Common myeloid progenitor, CD34-positive (primary cell): ENCODE measurements around the gene ZBTB12. TPM values are rescaled to one million over a fixed set of nuclear protein-coding genes. Genes with fewer than 3 reads are reported as not detected.

Experiments
- CTCF ChIA-PET: fragments of 350-600 bp; sonication (Branson Sonifier 250); formaldehyde crosslinking; loops from one replicate; lab custom pipeline; 2021; ENCODE audit warnings: antibody characterized with exemption; lab: Charles Lee
- POLR2A ChIA-PET: fragments of 350-600 bp; sonication (Branson Sonifier 250); formaldehyde crosslinking; loops from one replicate; lab custom pipeline; 2021; ENCODE audit warnings: antibody characterized with exemption; lab: Charles Lee
- DNase-seq, 3 donors: peaks; one replicate each; pipeline versions ENCODE4 v3.0.0 to v3.0.0-alpha.2; 2013
- H3K27ac ChIP-seq, 2 experiments: 1 replicate in 1 of 2; 2 replicates in 1 of 2; pipeline ENCODE4 v1.7.0; 2013; ENCODE audit warnings: inconsistent platforms in 2 of 2, low read length in 2 of 2, mild to moderate bottlenecking in 2 of 2, low read depth in 1 of 2, moderate library complexity in 1 of 2; ENCODE audit not compliant: severe bottlenecking in 2 of 2, insufficient read depth in 1 of 2, poor library complexity in 1 of 2
- H3K27me3 ChIP-seq, 5 experiments: replicated peaks in 2 of 5; 1 replicate in 3 of 5; 2 replicates in 2 of 5; pipeline versions ENCODE4 v1.6.1 to v1.7.0; 2013; ENCODE audit warnings: low read length in 4 of 5, mild to moderate bottlenecking in 2 of 5, moderate library complexity in 2 of 5, inconsistent platforms in 1 of 5; ENCODE audit not compliant: insufficient read depth in 5 of 5, control insufficient read depth in 4 of 5
- H3K36me3 ChIP-seq, 4 experiments: 1 replicate in 2 of 4; 2 replicates in 2 of 4; pipeline versions ENCODE4 v1.6.1 to v1.7.0; 2013; ENCODE audit warnings: low read length in 3 of 4, control low read depth in 1 of 4, mild to moderate bottlenecking in 1 of 4; ENCODE audit not compliant: control insufficient read depth in 4 of 4, insufficient read depth in 4 of 4
- H3K4me1 ChIP-seq, 4 experiments: 1 replicate in 3 of 4; 2 replicates in 1 of 4; pipeline versions ENCODE4 v1.6.1 to v1.7.1; 2013; ENCODE audit warnings: low read length in 3 of 4, mild to moderate bottlenecking in 3 of 4, control low read depth in 1 of 4, inconsistent platforms in 1 of 4, moderate library complexity in 1 of 4; ENCODE audit not compliant: control insufficient read depth in 4 of 4, insufficient read depth in 4 of 4; ENCODE audit errors: control extremely low read depth in 1 of 4
- H3K4me3 ChIP-seq, 7 experiments: 1 replicate in 4 of 7; 2 replicates in 3 of 7; pipeline versions ENCODE4 v1.5.1 to v1.7.0; 2013; ENCODE audit warnings: mild to moderate bottlenecking in 7 of 7, low read length in 6 of 7, moderate library complexity in 6 of 7, inconsistent platforms in 2 of 7, low read depth in 2 of 7, control low read depth in 1 of 7; ENCODE audit not compliant: insufficient read depth in 4 of 7, control insufficient read depth in 1 of 7; ENCODE audit errors: extremely low read depth in 1 of 7
- H3K9me3 ChIP-seq, 5 experiments: 1 replicate in 4 of 5; 2 replicates in 1 of 5; pipeline versions ENCODE4 v1.6.1 to v1.7.1; 2013; ENCODE audit warnings: low read length in 4 of 5, mild to moderate bottlenecking in 2 of 5, inconsistent platforms in 1 of 5, low read depth in 1 of 5, moderate library complexity in 1 of 5; ENCODE audit not compliant: control insufficient read depth in 4 of 5, insufficient read depth in 2 of 5; ENCODE audit errors: control extremely low read depth in 1 of 5
- WGBS: methylation state at CpG from one replicate; pipeline ENCODE4 v1.1.5; 2013; ENCODE audit not compliant: insufficient coverage; 5-methylcytosine and 5-hydroxymethylcytosine counted together
- polyA plus RNA-seq: library from polyadenylated mRNA; unstranded; fragments of 120-200 nt; gene quantifications from one replicate; pipeline ENCODE4 v1.2.1, GENCODE V29; 2013

ZBTB12 gene, protein sequence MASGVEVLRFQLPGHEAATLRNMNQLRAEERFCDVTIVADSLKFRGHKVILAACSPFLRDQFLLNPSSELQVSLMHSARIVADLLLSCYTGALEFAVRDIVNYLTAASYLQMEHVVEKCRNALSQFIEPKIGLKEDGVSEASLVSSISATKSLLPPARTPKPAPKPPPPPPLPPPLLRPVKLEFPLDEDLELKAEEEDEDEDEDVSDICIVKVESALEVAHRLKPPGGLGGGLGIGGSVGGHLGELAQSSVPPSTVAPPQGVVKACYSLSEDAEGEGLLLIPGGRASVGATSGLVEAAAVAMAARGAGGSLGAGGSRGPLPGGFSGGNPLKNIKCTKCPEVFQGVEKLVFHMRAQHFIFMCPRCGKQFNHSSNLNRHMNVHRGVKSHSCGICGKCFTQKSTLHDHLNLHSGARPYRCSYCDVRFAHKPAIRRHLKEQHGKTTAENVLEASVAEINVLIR
- polyA plus RNA-seq: 9.2 TPM

DNA sequence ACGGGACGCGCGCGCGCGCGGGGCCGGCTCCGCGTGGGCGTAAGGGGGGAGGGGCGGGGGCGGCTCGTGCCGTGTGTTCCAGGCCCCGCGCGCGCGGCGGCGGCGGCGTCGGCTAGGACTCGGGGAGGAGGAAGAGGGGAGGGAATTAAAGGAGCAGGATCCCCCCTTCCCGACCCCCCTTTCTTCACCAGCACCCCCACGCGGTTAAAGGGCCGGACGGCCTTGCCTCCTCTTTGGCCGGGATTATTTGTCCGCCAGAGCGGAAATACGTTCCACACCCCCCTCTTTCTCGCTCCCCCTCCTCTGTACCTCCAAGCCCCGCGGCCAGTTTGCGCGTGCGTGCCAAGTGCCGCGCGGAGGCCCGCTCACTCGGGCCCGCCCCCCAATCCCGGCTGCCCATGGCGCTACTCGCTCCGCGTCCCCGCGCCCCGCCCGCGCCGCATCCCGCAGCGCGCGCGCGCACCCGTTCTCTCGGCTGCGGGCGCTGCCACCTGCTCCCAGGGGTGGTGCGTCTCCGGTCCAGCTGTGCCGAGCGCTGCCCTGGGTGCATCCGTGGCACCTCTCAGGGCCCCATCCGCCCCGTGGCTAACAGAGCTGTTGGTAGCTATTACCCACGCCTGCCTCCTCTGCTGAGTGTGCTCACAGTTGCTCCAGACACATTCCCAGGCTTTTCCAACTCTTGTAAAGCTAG is at the start of gene ZBTB12:
TSS of gene ZBTB12 (minus strand) at position 134 of the 691 bp plus-strand sequence. CDS start 781 bp downstream, outside the sequence.
- H3K27me3 ChIP-seq: no peaks in the 10 kb centered on the region
- peaks cover 4 to 44% (median 34%) of the 10 kb centered on the region in 4 experiments for H3K4me1 ChIP-seq
- peaks cover 0 to 4% (median 0%) of the 10 kb centered on the region in 4 experiments for H3K36me3 ChIP-seq
- 0% methylated on average over 27 of the region's 77 CpGs for WGBS
- H3K27ac ChIP-seq: peak within 1 kb of the TSS; percentile 40 to 77
- H3K9me3 ChIP-seq: no peaks in the 10 kb centered on the region
- H3K4me3 ChIP-seq: peak within 1 kb of the TSS; percentile 50 to 84 (median 75)
- POLR2A ChIA-PET: interaction anchor here (0.6 to 1.2 kb wide), 2 partner anchors 25 to 70 kb away, joined by 3 read pairs; partner anchors contain the start of genes C2 and DXO
- CTCF ChIA-PET: interaction anchor here (0.6 to 3.0 kb wide), 3 partner anchors 14 to 77 kb away, joined by 3 to 12 read pairs (median 8); no protein-coding TSS in a partner anchor
- peak; percentile 91 to 97 (median 96) for DNase-seq

DNA sequence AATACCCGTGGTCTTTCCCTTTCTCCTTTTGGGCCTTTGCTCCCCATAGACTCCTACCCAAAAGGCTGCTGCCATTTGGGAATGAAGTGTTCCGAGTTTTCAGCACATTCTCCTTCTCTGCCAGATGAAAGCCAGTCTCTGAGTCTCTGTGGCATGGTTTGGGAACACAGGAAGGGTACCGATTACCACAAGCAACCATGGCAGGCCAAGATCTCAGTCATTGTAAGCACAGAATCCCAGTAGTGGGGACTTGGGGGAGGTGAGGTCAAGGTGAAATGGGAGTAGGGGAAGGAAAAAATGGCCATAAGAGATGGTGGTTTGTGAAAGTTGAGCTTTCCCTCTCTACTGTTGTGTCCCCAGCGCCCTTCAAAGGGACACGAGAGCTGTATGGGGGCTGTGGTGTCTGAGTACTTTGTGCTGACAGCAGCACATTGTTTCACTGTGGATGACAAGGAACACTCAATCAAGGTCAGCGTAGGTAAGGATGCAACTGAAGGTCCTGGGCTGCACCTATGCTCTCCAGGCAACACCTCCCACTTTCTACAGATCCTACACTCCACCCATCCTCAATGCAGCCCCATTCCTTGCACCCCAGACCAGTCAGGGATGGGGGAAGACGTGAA is 48.2 kb upstream of the ZBTB12 start:
- no peak for DNase-seq
- 90% methylated on average over 3 of the region's 7 CpGs for WGBS
- Histone ChIP-seq H3K36me3 (peaks cover 11 to 45% (median 34%) of the 10 kb centered on the region in 4 experiments), H3K27ac (no peak overlapping the region), H3K9me3 (no peaks in the 10 kb centered on the region), H3K27me3 (peaks cover 0 to 5% (median 0%) of the 10 kb centered on the region in 5 experiments), H3K4me3 (no peak overlapping the region), H3K4me1 (no peaks in the 10 kb centered on the region)
- ChIA-PET POLR2A (interaction anchor here (0.6 kb wide), 1 partner anchor 93 kb away, joined by 4 read pairs; no protein-coding TSS in a partner anchor), CTCF (interaction anchor here (1.1 to 5.1 kb wide), 5 partner anchors 8 to 211 kb away, joined by 3 to 24 read pairs (median 4); partner anchors contain the start of gene NELFE)

DNA sequence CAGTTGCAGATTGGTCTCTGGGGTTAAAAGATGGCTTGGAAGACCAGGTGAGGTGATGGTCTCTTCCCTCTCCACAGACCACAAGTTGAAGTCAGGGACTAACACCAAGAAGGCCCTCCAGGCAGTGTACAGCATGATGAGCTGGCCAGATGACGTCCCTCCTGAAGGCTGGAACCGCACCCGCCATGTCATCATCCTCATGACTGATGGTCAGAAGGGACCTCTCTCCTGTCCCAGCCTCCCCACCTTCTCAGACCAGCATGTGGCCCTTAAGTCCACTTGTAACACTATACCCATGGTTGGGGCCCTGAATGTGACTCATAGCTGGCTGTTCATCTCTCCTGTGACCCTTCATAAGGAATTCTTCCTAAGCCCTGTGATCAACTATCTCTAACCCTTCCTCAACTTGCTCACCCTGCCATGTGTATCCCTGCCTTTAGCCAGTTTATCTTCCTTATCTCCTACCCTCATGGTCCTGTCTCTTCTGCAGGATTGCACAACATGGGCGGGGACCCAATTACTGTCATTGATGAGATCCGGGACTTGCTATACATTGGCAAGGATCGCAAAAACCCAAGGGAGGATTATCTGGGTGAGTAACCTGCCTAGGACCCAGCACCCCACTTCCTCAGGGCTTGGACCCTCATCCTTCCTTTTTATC is 47.0 kb upstream of the ZBTB12 start:
- Histone ChIP-seq H3K4me3 (no peak overlapping the region), H3K27me3 (peaks cover 0 to 5% (median 0%) of the 10 kb centered on the region in 5 experiments), H3K9me3 (no peaks in the 10 kb centered on the region), H3K36me3 (peaks cover 5 to 33% (median 22%) of the 10 kb centered on the region in 4 experiments), H3K27ac (no peak overlapping the region), H3K4me1 (no peaks in the 10 kb centered on the region)
- DNase-seq: no peak
- ChIA-PET POLR2A (interaction anchor here (0.6 kb wide), 1 partner anchor 92 kb away, joined by 4 read pairs; no protein-coding TSS in a partner anchor), CTCF (interaction anchor here (1.7 to 5.1 kb wide), 2 partner anchors 9 to 27 kb away, joined by 4 to 24 read pairs; partner anchors contain the start of gene NELFE)
- WGBS: 98% methylated on average over 6 of the region's 6 CpGs

DNA sequence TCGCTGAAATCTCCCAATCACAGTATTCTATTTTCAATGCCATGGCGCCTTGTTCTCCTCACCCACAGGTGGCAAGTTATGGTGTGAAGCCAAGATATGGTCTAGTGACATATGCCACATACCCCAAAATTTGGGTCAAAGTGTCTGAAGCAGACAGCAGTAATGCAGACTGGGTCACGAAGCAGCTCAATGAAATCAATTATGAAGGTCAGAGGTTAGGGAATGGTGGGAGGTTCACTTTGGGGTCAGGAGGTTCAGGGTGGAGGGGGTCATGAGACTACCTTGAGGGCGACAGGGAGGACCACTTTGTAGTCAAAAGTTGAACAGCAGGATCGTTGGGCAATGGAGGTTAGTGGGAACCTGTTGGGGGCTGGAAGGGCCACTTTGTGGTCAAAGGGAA is 46.4 kb upstream of the ZBTB12 start:
- POLR2A ChIA-PET: no interaction called here
- Histone ChIP-seq H3K36me3 (peaks cover 3 to 27% (median 17%) of the 10 kb centered on the region in 4 experiments), H3K9me3 (no peaks in the 10 kb centered on the region), H3K4me1 (no peaks in the 10 kb centered on the region), H3K27ac (no peak overlapping the region), H3K27me3 (peaks cover 0 to 5% (median 0%) of the 10 kb centered on the region in 5 experiments), H3K4me3 (no peak overlapping the region)
- 82% methylated on average over 4 of the region's 5 CpGs for WGBS
- no peak for DNase-seq
- CTCF ChIA-PET: no interaction called here

DNA sequence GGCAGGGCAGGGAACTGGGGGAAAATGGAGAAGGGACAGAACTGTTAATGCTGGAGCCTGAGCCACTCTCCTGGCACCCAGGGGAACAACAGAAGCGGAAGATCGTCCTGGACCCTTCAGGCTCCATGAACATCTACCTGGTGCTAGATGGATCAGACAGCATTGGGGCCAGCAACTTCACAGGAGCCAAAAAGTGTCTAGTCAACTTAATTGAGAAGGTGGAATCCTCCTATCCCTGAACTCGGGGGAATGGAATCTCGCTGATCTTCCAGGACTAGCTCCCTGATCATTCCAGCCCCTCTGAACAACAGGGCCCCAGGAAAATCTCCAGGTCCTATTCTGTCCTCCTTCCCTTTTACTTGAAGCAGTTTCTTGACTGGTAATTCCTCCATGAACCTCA is 46.0 kb upstream of the ZBTB12 start:
- H3K4me3 ChIP-seq: no peak overlapping the region
- no peaks in the 10 kb centered on the region for H3K4me1 ChIP-seq
- no peak overlapping the region for H3K27ac ChIP-seq
- peaks cover 3 to 23% (median 15%) of the 10 kb centered on the region in 4 experiments for H3K36me3 ChIP-seq
- ChIA-PET POLR2A (no interaction called here), CTCF (no interaction called here)
- H3K9me3 ChIP-seq: no peaks in the 10 kb centered on the region
- H3K27me3 ChIP-seq: peaks cover 0 to 5% (median 0%) of the 10 kb centered on the region in 5 experiments
- WGBS: 96% methylated on average over 4 of the region's 4 CpGs
- DNase-seq: no peak

DNA sequence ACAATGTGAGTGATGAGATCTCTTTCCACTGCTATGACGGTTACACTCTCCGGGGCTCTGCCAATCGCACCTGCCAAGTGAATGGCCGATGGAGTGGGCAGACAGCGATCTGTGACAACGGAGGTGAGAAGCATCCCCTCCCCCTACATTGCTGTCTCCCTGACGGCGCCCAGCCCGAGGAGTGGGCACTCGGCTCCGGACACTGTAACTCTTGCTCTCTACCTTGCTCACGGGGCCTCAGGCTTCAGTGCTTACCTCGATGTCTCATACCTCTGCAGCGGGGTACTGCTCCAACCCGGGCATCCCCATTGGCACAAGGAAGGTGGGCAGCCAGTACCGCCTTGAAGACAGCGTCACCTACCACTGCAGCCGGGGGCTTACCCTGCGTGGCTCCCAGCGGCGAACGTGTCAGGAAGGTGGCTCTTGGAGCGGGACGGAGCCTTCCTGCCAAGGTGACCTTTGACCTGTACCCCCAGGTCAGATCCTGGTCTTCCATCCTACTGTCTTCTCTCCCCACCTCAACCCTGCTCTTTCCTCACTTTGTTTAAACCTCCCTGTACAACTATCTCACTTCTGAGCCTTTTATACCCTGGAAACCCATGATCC is 45.3 kb upstream of the ZBTB12 start:
- POLR2A ChIA-PET: no interaction called here
- Histone ChIP-seq H3K27me3 (peaks cover 0 to 5% (median 0%) of the 10 kb centered on the region in 5 experiments), H3K27ac (no peak overlapping the region), H3K4me1 (no peaks in the 10 kb centered on the region), H3K36me3 (peaks cover 0 to 16% (median 11%) of the 10 kb centered on the region in 4 experiments), H3K4me3 (no peak overlapping the region), H3K9me3 (no peaks in the 10 kb centered on the region)
- CTCF ChIA-PET: no interaction called here
- DNase-seq: no peak
- 94% methylated on average over 24 of the region's 24 CpGs for WGBS
